Chondrocyte (in vitro differentiated cells): Measurements from ENCODE around the gene OSTM1. TPM values are rescaled to one million over a fixed set of nuclear protein-coding genes. Genes with fewer than 3 reads are reported as not detected.

Experiments used
- DNase-seq: peaks from one replicate; pipeline ENCODE4 v3.0.0; 2021; ENCODE audit warnings: mixed read lengths, low spot score
- H3K27ac Mint-ChIP-seq: one replicate; pipeline ENCODE4 v1.8.0; 2021; ENCODE audit warnings: mild to moderate bottlenecking, moderate library complexity, mixed read lengths; ENCODE audit not compliant: unreplicated experiment
- H3K27me3 Mint-ChIP-seq: 2 replicates; pipeline ENCODE4 v1.8.0; 2021; ENCODE audit warnings: low read depth, mixed read lengths
- H3K36me3 Mint-ChIP-seq: 2 replicates; pipeline ENCODE4 v1.8.0; 2021; ENCODE audit warnings: low read depth, mixed read lengths
- H3K4me1 Mint-ChIP-seq: 2 replicates; pipeline ENCODE4 v1.8.0; 2021; ENCODE audit warnings: low read depth, mild to moderate bottlenecking, mixed read lengths
- H3K4me3 Mint-ChIP-seq: one replicate; pipeline ENCODE4 v1.8.0; 2021; ENCODE audit warnings: mild to moderate bottlenecking, moderate library complexity, mixed read lengths; ENCODE audit not compliant: unreplicated experiment
- H3K9me3 Mint-ChIP-seq: 2 replicates; pipeline ENCODE4 v1.8.0; 2021; ENCODE audit warnings: low read depth, mixed read lengths
- CTCF ChIP-seq: fragments of 200-600 bp; sonication (generic); IDR thresholded peaks from 2 replicates; pipeline ENCODE4 v1.5.0; 2021; ENCODE audit warnings: antibody characterized with exemption, mild to moderate bottlenecking, moderate library complexity
- long read RNA-seq: library from polyadenylated mRNA; stranded (forward); transcript quantifications from one replicate; pipeline ENCODE4 v2.0.0, GENCODE V29; 2021
- total RNA-seq: library from RNA; stranded (reverse); gene quantifications from 3 replicates; pipeline ENCODE4 v1.2.1, GENCODE V29; 2021

Gene OSTM1
- 76.8 to 90.4 TPM (median 89.0 TPM) in 3 replicates for total RNA-seq
- long read RNA-seq, full-length matches to known transcripts: 107 of 122 reads
- long read RNA-seq, partial matches to known transcripts: 2 of 122 reads
- long read RNA-seq, other reads (novel, unspliced or antisense): 13 of 122 reads

- peaks cover 27% of the 10 kb centered on the region for H3K4me1 Mint-ChIP-seq
- H3K9me3 Mint-ChIP-seq: no peaks in the 10 kb centered on the region
- peak; percentile 25 for TF ChIP-seq CTCF
- H3K27me3 Mint-ChIP-seq: no peaks in the 10 kb centered on the region
- peak; percentile 94 for DNase-seq
- H3K36me3 Mint-ChIP-seq: peaks cover 2% of the 10 kb centered on the region
- H3K4me3 Mint-ChIP-seq: peak within 1 kb of the TSS; percentile 83
- H3K27ac Mint-ChIP-seq: peak within 1 kb of the TSS; percentile 90
Measured at GRCh38 chr6:108074359-108075144, at the start of gene OSTM1. OSTM1 (minus strand) TSS chr6:108074741; CDS start chr6:108074651, 90 bp downstream.

- H3K36me3 Mint-ChIP-seq: no peaks in the 10 kb centered on the region
- TF ChIP-seq CTCF: no peak
- peaks cover 25% of the 10 kb centered on the region for H3K27me3 Mint-ChIP-seq
- no peak overlapping the region for H3K27ac Mint-ChIP-seq
- no peak overlapping the region for H3K4me3 Mint-ChIP-seq
- H3K9me3 Mint-ChIP-seq: no peaks in the 10 kb centered on the region
- no peak for DNase-seq
- peaks cover 37% of the 10 kb centered on the region for H3K4me1 Mint-ChIP-seq
Measured at GRCh38 chr6:108123946-108124345, 49.4 kb upstream of the OSTM1 start.

GRCh38 chr6:108123481-108123929, 49.0 kb upstream of the OSTM1 start:
- Mint-ChIP-seq H3K4me1 (peaks cover 38% of the 10 kb centered on the region), H3K36me3 (no peaks in the 10 kb centered on the region), H3K9me3 (no peaks in the 10 kb centered on the region), H3K4me3 (no peak overlapping the region), H3K27ac (no peak overlapping the region), H3K27me3 (peaks cover 29% of the 10 kb centered on the region)
- TF ChIP-seq CTCF: no peak
- DNase-seq: no peak

- H3K27me3 Mint-ChIP-seq: peaks cover 38% of the 10 kb centered on the region
- no peaks in the 10 kb centered on the region for H3K9me3 Mint-ChIP-seq
- no peak overlapping the region for H3K27ac Mint-ChIP-seq
- no peaks in the 10 kb centered on the region for H3K36me3 Mint-ChIP-seq
- DNase-seq: no peak
- no peak for TF ChIP-seq CTCF
- peaks cover 35% of the 10 kb centered on the region for H3K4me1 Mint-ChIP-seq
- H3K4me3 Mint-ChIP-seq: no peak overlapping the region
Measured at GRCh38 chr6:108121612-108122011, 47.1 kb upstream of the OSTM1 start.

- no peak overlapping the region for H3K4me3 Mint-ChIP-seq
- no peak for DNase-seq
- TF ChIP-seq CTCF: no peak
- H3K27ac Mint-ChIP-seq: no peak overlapping the region
- no peaks in the 10 kb centered on the region for H3K9me3 Mint-ChIP-seq
- H3K4me1 Mint-ChIP-seq: peaks cover 41% of the 10 kb centered on the region
- H3K27me3 Mint-ChIP-seq: peaks cover 51% of the 10 kb centered on the region
- no peaks in the 10 kb centered on the region for H3K36me3 Mint-ChIP-seq
Measured at GRCh38 chr6:108120311-108120710, 45.8 kb upstream of the OSTM1 start.
